GM23338 (cell line): Measurements from ENCODE around the gene ZBED5. TPM values are rescaled to one million over a fixed set of nuclear protein-coding genes. Genes with fewer than 3 reads are reported as not detected.
A peak's percentile ranks its signal among the peaks of the same experiment; 100 is the strongest.

Experiments
- ATAC-seq: fragments of 200-7000 bp; cut with Tn5 transposase; 3 replicates; pipeline ENCODE4 v1.9.1; 2020
- DNase-seq: peaks from one replicate; pipeline ENCODE4 v3.0.0-alpha.2; 2015; ENCODE audit warnings: low spot score
- H2AFZ ChIP-seq: fragments of 200-600 bp; sonication (generic); 2 replicates; pipeline ENCODE4 v1.8.0; 2016; ENCODE audit warnings: antibody characterized with exemption, mild to moderate bottlenecking, moderate library complexity
- H3F3A ChIP-seq: fragments of 200-600 bp; sonication (generic); replicated peaks from 2 replicates; pipeline ENCODE4 v1.8.0; 2017; ENCODE audit warnings: antibody characterized with exemption, mixed run types, low read depth
- H3K27ac ChIP-seq: fragments of 200-600 bp; sonication (generic); 2 replicates; pipeline ENCODE4 v1.6.1; 2016; ENCODE audit warnings: low read depth
- H3K27me3 ChIP-seq: fragments of 200-600 bp; sonication (generic); 2 replicates; pipeline ENCODE4 v1.8.0; 2016; ENCODE audit warnings: mild to moderate bottlenecking, mixed run types, moderate library complexity; ENCODE audit not compliant: insufficient read depth
- H3K36me3 ChIP-seq: fragments of 200-600 bp; sonication (generic); 2 replicates; pipeline ENCODE4 v1.8.0; 2016; ENCODE audit warnings: mild to moderate bottlenecking; ENCODE audit not compliant: insufficient read depth
- H3K4me1 ChIP-seq: fragments of 200-600 bp; sonication (generic); 2 replicates; pipeline ENCODE4 v1.8.0; 2016; ENCODE audit warnings: mild to moderate bottlenecking, moderate library complexity; ENCODE audit not compliant: insufficient read depth
- H3K4me2 ChIP-seq: fragments of 200-600 bp; sonication (generic); 2 replicates; pipeline ENCODE4 v1.7.1; 2017; ENCODE audit warnings: mixed run types
- H3K4me3 ChIP-seq: fragments of 200-600 bp; sonication (generic); 2 replicates; pipeline ENCODE4 v1.6.1; 2016; ENCODE audit warnings: mixed run types
- H3K79me2 ChIP-seq: fragments of 200-600 bp; sonication (generic); replicated peaks from 2 replicates; pipeline ENCODE4 v1.8.0; 2017; ENCODE audit warnings: mild to moderate bottlenecking; ENCODE audit not compliant: insufficient read depth
- H3K9me2 ChIP-seq: fragments of 200-600 bp; sonication (generic); 2 replicates; pipeline ENCODE4 v1.8.0; 2017; ENCODE audit not compliant: insufficient read depth
- H4K20me1 ChIP-seq: fragments of 200-600 bp; sonication (generic); replicated peaks from 2 replicates; pipeline ENCODE4 v1.8.0; 2017; ENCODE audit warnings: mild to moderate bottlenecking; ENCODE audit not compliant: insufficient read depth
- H3K27ac Mint-ChIP-seq: 2 replicates; pipeline ENCODE4 v1.8.0; 2020; ENCODE audit warnings: inconsistent platforms, mild to moderate bottlenecking, moderate library complexity, mixed read lengths
- H3K27me3 Mint-ChIP-seq: 3 replicates; pipeline ENCODE4 v1.8.0; 2022; ENCODE audit warnings: low read depth, mild to moderate bottlenecking, moderate library complexity, mixed read lengths, inconsistent platforms; ENCODE audit not compliant: insufficient read depth, poor library complexity
- H3K36me3 Mint-ChIP-seq: 3 replicates; pipeline ENCODE4 v1.8.0; 2021; ENCODE audit warnings: low read depth, mild to moderate bottlenecking, inconsistent platforms, moderate library complexity, mixed read lengths
- H3K4me1 Mint-ChIP-seq: 3 replicates; pipeline ENCODE4 v1.8.0; 2020; ENCODE audit warnings: mild to moderate bottlenecking, inconsistent platforms, mixed read lengths
- H3K4me3 Mint-ChIP-seq: 3 replicates; pipeline ENCODE4 v1.8.0; 2021; ENCODE audit warnings: moderate library complexity, mild to moderate bottlenecking, inconsistent platforms, mixed read lengths
- H3K9me3 Mint-ChIP-seq: 3 replicates; pipeline ENCODE4 v1.8.0; 2020; ENCODE audit warnings: moderate library complexity, mild to moderate bottlenecking, inconsistent platforms, mixed read lengths
- CREB1 ChIP-seq: fragments of 250-450 bp; sonication (Bioruptor Pico); IDR thresholded peaks from 2 replicates; pipeline ENCODE4 v1.5.0; 2020; ENCODE audit warnings: low read depth, mild to moderate bottlenecking, moderate library complexity
- CTCF ChIP-seq, 2 experiments: fragments of 200-600 bp in 1 of 2; sonication (generic) in 1 of 2; conservative IDR thresholded peaks; 2 replicates each; pipeline versions ENCODE4 v1.5.1 to v1.6.1; 2016 to 2017; ENCODE audit warnings: antibody characterized with exemption in 2 of 2, low read depth in 2 of 2, mild to moderate bottlenecking in 2 of 2, moderate library complexity in 1 of 2
- EZH2phosphoT487 ChIP-seq: fragments of 200-600 bp; sonication (generic); IDR thresholded peaks from one replicate; pipeline ENCODE4 v1.8.1; 2018; ENCODE audit warnings: antibody characterized with exemption; ENCODE audit not compliant: unreplicated experiment
- NANOG ChIP-seq: IDR thresholded peaks from 2 replicates; pipeline ENCODE4 v1.6.1; 2016; ENCODE audit warnings: antibody characterized with exemption, borderline replicate concordance
- POLR2AphosphoS5 ChIP-seq: IDR thresholded peaks from 2 replicates; pipeline ENCODE4 v1.6.1; 2016; ENCODE audit warnings: antibody characterized with exemption, low read depth
- REST ChIP-seq: IDR thresholded peaks from one replicate; pipeline ENCODE4 v1.6.1; 2018; ENCODE audit warnings: antibody characterized with exemption; ENCODE audit not compliant: unreplicated experiment
- STAT1 ChIP-seq: IDR thresholded peaks from one replicate; pipeline ENCODE4 v1.6.1; 2016; ENCODE audit warnings: antibody characterized with exemption; ENCODE audit not compliant: unreplicated experiment
- ZNF114 ChIP-seq: fragments of 250-450 bp; sonication (Bioruptor Pico); IDR thresholded peaks from 2 replicates; pipeline ENCODE4 v1.5.0; 2020; ENCODE audit warnings: mild to moderate bottlenecking, moderate library complexity
- ZNF331 ChIP-seq: fragments of 250-450 bp; sonication (Bioruptor Pico); IDR thresholded peaks from 2 replicates; pipeline ENCODE4 v1.5.0; 2020; ENCODE audit warnings: low read depth, mild to moderate bottlenecking, moderate library complexity
- ZNF462 ChIP-seq: fragments of 250-450 bp; sonication (Bioruptor Pico); IDR thresholded peaks from 2 replicates; pipeline ENCODE4 v1.5.0; 2020; ENCODE audit warnings: mild to moderate bottlenecking, moderate library complexity
- polyA plus RNA-seq: library from polyadenylated mRNA; unstranded; fragments of >200 nt; fragmentation: Nextera tagmentation; extraction: Ambion mirVana; gene quantifications from 2 replicates; pipeline ENCODE4 v1.2.1, GENCODE V29; 2016
- total RNA-seq: library from RNA; depleted of rRNA; stranded (reverse); fragments of >200 nt; shearing (Covaris generic); gene quantifications from 2 replicates; pipeline ENCODE4 v1.2.3, GENCODE V29; 2014

ZBED5 gene
- total and polyA plus RNA-seq, 2 experiments from 2014 or later, result 54.1 to 56.3 TPM

GRCh38 chr11:10806206-10806605, 51.6 kb downstream of the ZBED5 start:
- peaks cover 48% of the 10 kb centered on the region for H3K79me2 ChIP-seq
- Mint-ChIP-seq H3K4me1 (peaks cover 31% of the 10 kb centered on the region), H3K4me3 (peak overlapping the region; percentile 96), H3K36me3 (peaks cover 74% of the 10 kb centered on the region), H3K27ac (no peak overlapping the region), H3K27me3 (peaks cover 16% of the 10 kb centered on the region), H3K9me3 (no peaks in the 10 kb centered on the region)
- no peaks in the 10 kb centered on the region for H3K27me3 ChIP-seq
- peaks cover 61% of the 10 kb centered on the region for H3K36me3 ChIP-seq
- H2AFZ ChIP-seq, result no peak overlapping the region
- peak overlapping the region; percentile 28; the same call in 1 of the 2 replicates for H3K27ac ChIP-seq
- H3K4me2 ChIP-seq, result peak overlapping the region; percentile 95; the same call in 1 of the 2 replicates
- H3K9me2 ChIP-seq, result no peaks in the 10 kb centered on the region
- peaks cover 51% of the 10 kb centered on the region for H4K20me1 ChIP-seq
- ATAC-seq, result no peak
- H3K4me1 ChIP-seq, result peaks cover 20% of the 10 kb centered on the region
- TF ChIP-seq POLR2AphosphoS5 (no peak), EZH2phosphoT487 (no peak)
- no peak for DNase-seq
- peaks cover 58% of the 10 kb centered on the region for H3F3A ChIP-seq
- H3K4me3 ChIP-seq, result peak overlapping the region; percentile 95

GRCh38 chr11:10805741-10806140, 52.1 kb downstream of the ZBED5 start:
- ATAC-seq, result no peak
- no peak overlapping the region for H2AFZ ChIP-seq

More at GRCh38 chr11:10805741-10806140, 52.1 kb downstream of the ZBED5 start:
- Histone ChIP-seq H3K4me1 (peaks cover 19% of the 10 kb centered on the region), H4K20me1 (peaks cover 52% of the 10 kb centered on the region), H3K36me3 (peaks cover 66% of the 10 kb centered on the region), H3K27ac (peak overlapping the region; percentile 28; the same call in 1 of the 2 replicates), H3F3A (peaks cover 58% of the 10 kb centered on the region), H3K79me2 (peaks cover 48% of the 10 kb centered on the region), H3K9me2 (no peaks in the 10 kb centered on the region), H3K4me3 (peak overlapping the region; percentile 95; the same call in 1 of the 2 replicates), H3K4me2 (no peak overlapping the region), H3K27me3 (no peaks in the 10 kb centered on the region)
- peaks cover 16% of the 10 kb centered on the region for H3K27me3 Mint-ChIP-seq
- peak overlapping the region; percentile 81 for H3K27ac Mint-ChIP-seq
- peak overlapping the region; percentile 50; the same call in 2 of the 3 replicates for H3K4me3 Mint-ChIP-seq
- peaks cover 31% of the 10 kb centered on the region for H3K4me1 Mint-ChIP-seq
- no peaks in the 10 kb centered on the region for H3K9me3 Mint-ChIP-seq
- DNase-seq, result no peak
- TF ChIP-seq CTCF (conservative IDR thresholded peaks at IDR 0.05; ENCODE audit: low read depth in 2 of 2) (no peak), NANOG (no peak), REST (no peak), ZNF331 (CRISPR knock-in tag) (no peak), CREB1 (no peak), STAT1 (no peak), ZNF462 (CRISPR knock-in tag) (no peak), ZNF114 (CRISPR knock-in tag) (no peak)
- H3K36me3 Mint-ChIP-seq, result peaks cover 79% of the 10 kb centered on the region
